Measurements from ENCODE around the gene HIVEP3.

Gene HIVEP3

DNA sequence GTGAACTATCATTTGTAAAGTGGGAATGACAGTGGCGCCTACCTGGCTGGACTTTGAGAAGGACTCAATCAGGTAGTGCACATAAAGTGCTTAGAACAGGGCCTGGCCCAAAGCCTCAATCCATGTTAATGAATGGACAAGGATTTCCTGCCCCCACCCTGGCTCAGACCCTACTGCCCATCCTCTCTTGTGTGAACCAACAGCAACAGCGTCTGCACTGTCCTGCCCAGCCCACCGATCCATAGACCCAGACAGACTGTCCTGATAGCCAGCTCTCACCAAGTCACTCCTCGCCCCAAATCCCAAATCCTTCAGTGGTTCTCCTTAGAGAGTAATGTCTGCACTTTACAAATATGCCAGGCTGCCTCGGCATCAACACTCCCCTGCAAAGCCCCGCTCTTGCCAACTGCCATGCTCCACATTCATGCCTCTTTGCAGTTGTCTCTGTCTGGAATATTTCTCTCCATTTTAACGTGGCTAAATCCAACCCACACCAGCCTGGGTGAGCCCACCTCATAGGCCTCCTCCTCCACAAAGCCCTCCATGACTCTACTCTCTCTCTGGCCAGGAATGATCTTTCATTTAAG lies 276.7 kb downstream of the HIVEP3 start:
- no peak for DNase-seq

DNA sequence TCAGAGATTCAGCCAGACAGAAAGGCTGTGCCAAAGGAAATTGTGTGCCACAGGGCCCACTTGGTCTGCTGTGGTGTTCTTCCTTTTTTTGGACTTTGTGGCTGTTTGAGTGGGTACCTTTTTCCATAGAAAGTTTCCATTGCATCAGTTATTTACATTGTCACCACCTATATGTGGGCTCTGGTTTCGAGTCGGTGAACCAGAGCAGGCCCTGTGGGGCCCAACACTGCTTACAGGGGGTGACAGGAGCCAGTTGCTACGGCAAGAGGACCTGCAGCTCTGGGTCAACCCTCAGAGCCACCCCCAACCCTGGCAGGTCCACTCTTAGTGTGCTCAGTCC lies 277.3 kb downstream of the HIVEP3 start:
- DNase-seq = no peak

DNA sequence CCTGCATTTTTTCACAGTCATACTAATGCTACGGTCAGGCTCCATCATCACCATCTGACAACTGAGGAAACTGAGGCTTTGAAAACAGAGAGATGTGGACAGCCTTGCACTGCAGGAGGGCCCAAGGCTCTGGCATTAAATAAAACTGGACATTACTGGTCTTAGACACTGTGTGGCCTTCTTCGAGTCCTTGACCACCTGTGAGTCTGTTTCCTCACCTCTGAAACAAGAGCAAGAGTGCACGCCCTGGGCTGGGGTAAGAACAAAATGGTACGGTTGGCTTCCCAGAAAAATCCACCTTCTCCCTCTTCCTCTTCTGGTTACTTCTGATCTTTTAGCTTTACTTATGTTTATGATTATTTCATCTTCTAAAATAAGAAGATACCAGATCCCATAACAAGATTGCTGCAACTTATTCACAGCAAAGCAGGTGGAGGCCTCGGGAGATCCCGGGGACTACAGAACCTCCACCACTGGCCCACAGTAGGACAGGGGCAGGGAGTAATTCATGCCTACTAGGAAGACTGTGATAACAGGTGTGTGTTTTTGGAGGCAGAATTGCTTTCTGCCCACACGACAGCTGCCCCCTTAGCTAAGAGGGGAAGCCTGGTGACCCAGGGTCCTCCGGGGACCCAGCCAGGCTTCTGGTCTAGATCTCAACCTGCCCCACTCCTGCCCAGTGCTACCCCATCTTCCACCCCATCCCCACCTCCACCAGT lies 277.8 kb downstream of the HIVEP3 start:
- DNase-seq = no peak

DNA sequence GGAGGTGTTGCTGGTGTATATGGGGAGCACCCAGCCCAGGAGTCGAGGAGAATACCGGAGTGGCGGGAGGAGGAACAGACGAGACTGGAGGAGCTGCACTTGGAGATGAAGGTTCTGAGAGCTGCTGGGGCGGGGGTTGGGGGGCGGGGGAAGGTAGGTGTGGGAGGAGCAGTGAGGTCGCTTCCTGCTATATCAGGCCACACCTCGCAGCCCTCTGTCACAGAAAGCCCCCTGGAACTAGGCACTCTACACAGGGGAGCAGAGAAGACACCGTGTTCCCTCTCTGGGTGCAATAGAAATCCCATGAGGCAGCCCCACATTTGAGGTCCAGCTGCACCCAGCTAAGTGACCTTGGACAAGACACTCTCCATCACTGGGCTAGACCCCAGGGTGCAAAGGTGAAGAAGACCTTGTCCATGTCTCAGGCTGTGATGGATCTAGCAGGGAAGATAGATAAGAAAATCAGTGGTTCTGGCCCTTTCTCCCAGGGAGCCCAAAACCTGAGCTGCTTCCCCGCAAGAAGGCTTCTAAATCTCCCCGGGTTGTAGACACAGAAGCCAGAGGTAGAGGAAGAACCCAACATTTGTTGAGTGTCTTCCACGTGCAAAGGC lies 278.5 kb downstream of the HIVEP3 start:
- no peak for DNase-seq

DNA sequence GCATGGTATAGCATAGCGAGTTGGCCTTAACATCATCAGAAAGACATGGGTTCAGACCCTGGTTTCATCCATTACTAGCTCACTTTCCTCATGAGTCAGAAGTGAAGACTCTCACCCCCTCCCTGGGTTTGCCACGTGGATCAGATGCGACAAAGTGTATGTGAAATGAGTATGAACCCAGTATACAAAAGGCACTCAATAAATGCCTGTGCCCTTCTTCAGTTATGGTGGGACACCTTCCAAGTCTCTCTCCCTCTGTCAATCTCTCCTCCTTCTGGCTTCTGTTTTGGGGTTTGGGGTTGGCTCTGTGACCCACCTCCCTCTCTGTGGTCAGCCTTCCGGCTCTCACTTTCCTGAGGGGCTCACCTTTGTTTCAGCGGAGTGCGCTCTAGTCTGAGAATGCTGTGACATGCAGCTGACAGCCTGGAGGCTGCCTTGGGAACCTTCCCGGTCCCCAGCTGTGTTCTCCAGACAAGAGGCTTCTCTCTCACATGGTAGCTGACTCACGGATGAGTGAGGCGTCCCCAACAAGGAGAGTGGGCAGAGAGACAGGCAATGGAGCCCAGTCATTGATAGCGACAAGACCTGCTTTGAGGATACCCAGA lies 279.3 kb downstream of the HIVEP3 start:
- peak; percentile 78 for DNase-seq

DNA sequence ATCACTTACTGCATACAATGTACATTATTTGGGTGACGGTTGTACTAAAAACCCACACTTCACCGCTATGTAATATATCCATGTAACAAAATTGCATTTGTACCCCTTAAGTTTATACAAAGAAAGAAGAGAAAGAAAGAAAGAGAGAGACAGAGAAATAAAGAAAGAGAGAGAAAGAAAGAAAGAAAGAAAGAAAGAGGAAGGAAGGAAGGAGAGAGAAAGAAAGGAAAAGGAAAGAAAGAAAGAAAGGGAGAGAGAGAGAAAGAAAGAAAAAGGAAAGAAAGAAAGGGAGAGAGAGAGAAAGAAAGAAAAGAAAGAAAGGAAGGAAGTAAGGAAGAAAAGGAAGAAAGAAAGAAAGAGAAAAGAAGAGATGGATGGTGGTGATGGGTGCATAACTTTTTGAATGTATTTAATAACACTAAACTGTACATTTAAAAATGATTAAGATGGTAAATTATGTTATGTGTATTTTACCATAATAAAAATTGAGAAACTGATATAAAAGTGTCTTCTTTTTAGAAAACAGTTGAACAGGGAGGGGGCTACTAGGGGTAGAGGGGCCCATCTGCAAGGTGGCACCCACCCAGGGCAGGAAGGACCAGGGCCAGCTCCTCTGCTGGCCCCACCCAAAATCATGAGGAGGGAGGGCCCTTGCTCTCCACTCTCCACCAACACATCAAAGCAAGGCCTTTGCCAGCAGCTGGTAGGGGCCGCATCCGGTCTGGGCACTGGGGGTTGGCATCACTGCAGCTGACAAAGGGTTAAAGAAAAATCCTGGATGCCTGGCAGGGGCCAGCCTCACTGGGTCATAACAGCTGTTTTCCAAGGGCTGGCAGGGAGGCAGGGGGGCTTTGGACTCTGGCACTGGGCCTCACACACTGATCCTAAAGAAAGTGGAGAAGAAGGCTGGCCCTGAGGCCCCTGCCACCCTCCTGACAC lies 280.4 kb downstream of the HIVEP3 start:
- no peak for DNase-seq

DNA sequence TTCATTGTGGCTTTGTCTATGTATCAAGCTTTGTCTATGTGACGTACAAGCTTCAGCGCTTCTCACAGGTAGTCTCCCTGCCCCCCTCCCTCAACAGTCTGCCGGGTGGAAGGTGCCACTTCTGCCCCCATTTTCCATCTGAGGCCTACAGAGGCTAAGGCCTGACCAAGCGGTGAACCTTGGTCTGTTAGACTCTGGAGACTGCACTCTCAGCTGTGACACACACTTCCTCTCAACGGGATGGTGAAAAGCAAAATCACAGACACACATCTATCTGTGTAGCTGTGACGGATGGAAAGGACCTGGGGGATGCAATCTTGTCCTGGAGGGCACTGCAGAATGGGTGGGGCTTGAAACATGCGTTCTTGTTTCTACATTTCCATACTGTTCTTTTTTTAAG lies 281.4 kb downstream of the HIVEP3 start:
- no peak for DNase-seq

DNA sequence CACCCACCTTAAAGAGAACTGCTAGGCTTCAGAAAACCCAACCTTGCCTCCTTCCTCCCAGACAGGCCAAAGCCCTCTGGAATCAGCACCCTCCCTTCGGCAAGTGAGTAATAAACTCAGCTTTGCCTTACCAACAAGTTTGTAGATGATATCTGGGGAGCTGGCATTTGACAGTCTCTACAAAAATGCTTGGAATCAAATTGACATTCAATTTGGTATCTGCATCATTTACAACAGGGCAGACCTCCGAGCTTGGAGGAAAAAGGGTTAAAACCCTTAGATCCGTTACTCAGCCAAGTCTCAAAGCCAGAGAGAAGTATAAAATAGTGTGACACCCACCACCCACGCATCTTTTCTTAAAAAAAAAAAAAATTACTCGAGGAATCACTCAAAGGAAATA lies 285.0 kb downstream of the HIVEP3 start:
- DNase-seq = peak; percentile 55

DNA sequence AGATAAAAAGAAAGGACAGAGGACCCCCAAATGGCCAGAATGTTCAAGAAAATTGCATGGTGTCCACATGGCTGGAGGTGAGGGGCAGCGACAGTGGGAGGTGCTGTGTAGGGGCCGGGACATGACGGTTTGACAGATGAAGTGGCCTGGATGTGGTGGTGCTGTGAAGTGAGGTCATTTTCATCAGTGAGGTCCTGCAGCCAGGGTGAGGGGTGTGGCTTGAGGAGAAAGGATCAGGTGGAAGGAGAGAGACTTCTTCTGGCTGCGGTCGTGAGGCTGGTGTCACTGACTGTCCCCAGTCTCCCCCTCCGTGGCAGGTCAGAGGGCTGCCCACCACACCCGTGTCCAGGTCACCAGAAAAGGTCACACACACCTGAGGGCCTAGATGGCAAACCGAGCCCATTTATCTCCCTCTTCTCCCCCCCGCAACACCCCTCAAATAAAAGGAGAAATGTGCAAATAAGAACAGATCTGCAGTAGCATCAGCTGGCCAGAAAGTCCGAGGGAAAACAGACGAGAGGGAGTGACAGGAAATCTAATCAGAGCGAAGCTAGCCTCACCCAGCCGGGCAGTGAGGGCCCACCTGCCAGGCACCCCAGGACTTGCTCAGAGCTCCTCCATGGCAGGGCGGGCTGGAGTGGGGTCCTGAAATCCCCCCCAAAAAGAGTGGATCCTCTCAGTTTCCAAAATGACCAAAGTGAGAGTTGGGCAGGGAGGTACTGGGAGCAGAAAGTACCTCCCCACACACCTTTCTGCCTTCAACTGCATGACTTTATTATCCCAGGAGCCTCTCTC lies 285.7 kb downstream of the HIVEP3 start:
- no peak for DNase-seq

DNA sequence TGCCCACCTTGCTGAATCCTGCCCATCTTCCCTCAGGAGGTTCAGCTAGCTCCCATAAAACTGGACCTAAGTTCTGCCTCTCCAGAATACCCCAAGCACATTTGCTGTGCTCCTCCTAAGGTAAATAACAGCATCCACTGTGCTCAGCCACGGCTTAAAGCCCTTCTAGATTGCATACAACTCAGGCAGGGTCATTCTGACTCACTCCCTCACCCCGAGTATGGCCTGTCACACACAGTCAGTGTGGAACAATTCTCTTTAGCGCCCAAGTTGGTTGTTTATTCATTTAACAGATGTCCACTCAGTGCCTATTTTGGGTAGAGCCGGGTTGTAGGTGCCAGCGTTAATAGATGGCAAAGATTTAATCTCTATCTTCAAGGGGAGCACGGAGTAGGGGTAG lies 286.8 kb downstream of the HIVEP3 start:
- DNase-seq = peak; percentile 78

DNA sequence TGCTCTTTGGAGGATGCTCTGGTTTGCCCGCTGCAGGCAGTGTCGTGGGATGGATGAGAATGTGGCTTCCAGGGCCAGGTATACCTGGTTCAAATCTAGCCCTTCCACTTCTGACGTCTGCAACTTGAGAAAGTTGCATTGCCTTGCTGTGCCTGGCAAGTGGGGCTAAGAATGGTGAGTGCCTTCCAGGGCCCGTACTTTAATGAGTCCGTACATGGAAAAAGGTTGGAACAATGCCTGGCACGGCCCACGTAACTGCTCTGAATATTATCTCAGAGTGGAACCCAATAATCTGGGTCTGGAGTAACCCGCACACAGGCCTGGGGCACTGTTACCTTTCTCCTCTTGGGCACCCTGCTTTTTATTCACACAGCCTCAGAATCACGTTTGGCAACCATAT lies 287.6 kb downstream of the HIVEP3 start:
- no peak for DNase-seq

DNA sequence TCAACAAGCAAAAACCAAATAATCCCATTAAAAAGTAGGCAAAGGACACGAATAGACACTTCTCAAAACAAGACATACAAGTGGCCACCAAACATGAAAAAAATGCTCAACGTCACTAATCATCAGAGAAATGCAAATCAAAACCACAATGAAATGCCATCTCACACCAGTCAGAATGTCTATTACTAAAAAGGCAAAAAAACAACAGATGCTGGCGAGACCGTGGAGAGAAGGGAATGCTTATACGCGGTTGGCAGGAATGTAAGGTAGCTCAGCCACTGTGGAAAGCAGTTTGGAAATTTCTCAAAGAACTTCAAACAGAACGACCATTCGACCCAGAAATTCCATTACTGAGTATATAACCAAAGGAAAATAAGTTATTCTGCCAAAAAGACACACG lies 289.2 kb downstream of the HIVEP3 start:
- DNase-seq = peak; percentile 95

DNA sequence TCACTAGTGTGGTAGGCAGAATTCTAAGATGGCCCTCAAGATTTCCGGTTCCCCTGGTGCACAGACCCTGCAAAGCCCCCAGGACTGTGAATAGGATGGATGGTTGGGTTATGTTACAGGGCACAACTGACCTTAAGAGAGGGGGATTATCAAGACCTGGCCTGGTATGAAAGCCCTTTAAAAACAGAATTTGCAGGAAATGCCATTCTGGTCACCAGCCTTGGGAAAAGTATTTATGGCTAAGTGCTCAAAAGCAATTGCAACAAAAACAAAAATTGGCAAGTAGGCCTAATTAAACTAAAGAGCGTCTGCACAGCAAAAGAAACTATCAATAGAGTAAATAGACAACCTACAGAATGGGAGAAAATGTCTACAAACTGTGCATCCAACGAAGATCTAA lies 289.6 kb downstream of the HIVEP3 start:
- peak; percentile 62 for DNase-seq

DNA sequence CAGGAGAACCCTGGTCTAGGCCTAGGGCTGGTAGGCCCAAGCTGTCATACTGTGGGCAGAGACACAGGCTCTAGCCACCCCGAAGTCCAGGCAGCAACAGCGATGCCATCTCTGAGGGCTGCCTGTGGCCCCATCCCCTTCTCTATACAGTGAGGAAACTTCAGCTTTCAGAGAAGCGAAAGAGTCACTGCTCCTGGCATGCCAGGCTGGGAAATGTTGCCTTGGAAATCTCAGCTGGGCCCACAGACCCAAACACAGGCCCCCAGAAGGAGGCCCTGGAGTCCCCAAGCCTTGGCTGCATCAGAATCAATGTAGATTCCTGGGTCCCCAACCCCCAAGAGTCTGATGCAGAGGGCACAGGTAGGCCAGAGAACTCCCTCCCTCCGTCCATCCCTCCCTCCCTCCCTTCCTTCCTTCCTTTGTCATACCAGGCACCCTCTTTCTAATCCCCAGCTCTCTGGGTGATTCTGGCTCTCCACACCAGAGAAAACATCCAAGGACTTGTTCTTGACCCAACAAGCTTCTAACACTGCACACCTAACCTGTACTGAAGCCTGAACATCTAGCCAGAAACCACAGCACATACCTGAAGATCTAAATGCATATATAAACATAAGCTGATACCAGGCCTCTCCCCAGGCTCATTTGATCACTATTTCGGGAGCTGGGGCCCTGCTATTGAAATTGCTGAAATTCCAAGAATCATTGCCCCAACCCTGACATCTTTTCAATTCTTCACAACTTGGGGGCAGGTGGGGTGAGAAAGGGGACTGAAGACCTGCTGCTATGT lies 291.0 kb downstream of the HIVEP3 start:
- no peak for DNase-seq

DNA sequence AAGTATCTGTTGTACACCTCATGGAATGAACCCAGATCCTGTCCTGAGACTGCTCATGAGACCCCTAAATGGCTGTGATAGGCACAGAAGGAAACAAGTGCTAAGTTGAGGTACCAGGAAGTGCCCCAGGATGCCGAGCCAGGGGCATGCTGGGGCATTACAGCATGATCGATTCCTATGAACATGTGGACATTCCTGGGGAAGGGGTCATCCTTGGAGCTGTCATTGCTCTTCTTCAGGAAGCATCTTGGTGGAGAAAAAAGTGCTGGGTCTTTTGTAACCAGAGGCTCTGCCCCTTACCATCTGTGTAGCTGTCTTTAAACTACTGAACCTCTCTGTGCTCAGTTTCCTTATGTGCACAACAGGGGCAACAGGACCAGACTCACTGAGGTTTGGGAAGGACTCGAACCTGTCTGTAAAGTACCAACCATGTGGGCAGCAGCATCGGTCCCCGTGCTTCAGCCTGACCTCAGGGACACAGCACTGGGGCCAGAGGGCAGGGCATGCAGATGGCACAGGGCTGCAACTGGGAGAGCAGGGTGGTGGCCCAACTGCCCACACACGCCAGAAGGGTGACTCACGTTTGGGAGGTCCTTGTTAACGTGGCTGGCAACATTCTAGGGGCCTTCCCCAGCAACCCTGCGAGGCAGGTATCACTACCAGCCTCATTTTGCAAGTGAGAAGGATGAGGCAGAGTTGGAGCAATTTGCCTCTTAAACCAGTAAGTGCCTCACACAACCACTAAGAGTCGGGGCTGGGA lies 291.9 kb downstream of the HIVEP3 start:
- peak; percentile 77 for DNase-seq

DNA sequence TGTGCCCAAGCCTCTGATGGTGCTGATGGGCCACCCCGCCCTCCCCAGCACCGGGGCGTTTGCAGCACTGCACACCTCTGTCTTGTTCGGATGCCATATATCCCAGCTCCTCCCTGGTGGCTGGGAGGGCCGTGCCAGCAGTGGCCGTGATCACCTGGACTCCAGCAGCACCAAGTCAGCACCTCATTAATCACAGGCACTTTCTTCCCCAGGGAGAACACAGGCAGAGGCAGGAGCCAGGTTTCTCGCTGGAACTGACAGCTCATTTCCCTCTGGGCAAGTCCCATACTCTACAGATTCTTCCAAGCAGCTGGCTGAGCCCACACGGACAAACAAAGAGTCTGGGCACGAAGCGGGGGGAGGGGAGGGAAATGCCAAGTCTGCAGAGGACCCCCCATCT lies 292.6 kb downstream of the HIVEP3 start:
- peak; percentile 57 for DNase-seq

DNA sequence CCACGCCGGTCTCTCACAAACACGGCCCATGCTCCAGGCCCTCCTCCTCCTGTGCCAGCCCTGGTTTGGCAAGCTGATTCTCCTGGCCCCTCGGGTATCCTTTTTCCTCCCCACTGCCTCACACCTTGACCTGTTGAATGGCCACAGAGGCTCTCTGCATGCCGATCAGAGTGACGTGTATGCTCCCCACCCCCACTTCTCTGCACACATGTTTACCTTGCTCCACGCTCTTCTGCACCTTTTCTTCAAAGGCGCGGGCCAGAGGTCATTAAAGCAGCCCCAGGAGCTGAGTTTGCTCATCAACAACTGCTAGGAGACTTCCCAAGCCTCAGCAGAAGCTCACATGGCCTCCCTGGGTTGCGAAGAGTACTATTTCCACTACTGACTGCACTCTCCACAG lies 295.0 kb downstream of the HIVEP3 start:
- DNase-seq = no peak

DNA sequence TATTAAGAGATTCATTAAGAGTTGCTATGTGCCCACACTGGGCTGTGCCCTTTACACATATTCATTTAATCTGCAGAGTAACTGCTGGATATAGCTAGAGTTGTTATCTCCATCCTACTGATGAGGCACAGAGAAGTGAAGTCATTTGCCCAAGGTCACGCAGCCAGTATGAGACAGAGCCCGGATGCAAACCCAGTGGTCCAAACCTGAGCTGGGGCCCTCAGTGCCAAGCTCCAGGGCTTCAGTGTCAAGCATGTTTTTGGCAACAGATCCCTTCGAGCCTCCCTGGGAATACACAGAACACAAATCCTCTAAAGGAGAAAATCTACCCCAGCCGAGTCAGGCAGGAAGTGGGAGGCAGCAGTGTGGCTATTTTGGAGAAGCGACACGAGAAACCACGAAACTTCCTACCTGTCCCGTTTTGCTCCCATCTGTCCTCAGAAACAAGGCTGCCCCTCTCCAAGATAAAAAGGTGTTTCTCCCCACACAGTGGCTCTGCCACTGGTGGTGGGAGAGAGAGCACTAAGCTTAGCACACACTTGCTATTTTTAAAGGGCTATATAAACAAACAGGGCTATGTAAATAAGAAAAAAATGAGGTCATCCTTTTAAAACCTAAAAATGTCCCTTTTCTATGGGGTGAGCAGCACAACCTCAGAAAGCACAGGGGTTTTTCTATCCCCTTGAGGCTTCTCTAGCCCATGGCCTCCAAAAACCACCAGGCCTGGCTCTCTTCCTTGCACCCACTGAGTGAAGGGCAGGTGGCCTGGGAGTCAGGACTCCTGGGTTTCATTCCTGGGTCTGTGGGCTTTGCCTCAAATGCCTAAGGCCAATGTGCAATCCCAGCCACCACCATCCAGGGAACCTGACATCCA lies 295.6 kb downstream of the HIVEP3 start:
- DNase-seq = peak; percentile 33

DNA sequence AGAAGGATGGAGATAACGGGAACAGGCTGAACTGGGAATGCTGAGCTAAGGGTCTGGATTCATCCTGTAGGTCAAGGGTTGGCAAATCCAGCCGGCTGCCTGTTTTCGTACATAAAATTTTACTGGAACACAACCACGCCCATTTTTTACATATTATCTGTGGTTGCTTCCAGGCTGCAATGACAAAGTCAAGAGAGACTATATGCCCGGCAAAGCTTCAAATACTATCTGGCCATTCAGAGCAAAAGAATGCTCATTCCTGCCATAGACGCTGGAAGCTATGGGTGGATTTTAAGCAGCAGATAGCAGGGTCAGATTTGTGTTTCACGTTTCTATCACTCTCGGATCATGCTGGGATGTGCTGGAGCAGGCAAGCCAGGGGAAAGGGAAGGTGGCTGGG lies 296.3 kb downstream of the HIVEP3 start:
- DNase-seq = peak; percentile 81

DNA sequence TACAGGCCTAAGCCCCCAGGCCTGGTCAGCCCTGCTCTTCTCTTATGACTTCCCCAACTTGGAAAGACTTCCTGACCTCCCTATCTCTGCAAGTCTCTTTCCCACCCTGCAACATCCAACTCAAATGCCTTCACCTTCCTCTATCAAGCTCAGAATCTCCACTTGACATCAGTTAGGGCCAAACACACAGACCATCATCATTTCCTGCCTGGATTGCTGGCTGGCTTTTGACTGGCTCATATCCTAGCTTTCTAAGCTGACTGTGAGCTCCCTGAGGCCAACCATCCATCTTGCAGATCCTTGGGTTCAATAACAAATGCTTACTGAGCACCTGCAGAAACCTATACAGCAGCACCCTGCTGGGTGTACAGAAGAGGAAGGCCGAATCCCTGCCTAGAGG lies 296.9 kb downstream of the HIVEP3 start:
- DNase-seq = no peak
